Measurements from ENCODE around the gene MED13L. TPM values are rescaled to one million over a fixed set of nuclear protein-coding genes. Genes with fewer than 3 reads are reported as not detected.

MED13L gene
- total and polyA plus RNA-seq, 8 donors, result 10.3 to 93.8 (median 53.0) TPM

- Histone ChIP-seq H3K36me3 (peaks cover 2 to 41% (median 18%) of the 10 kb centered on the region in 3 donors), H3K4me3 (no peak overlapping the region), H3K27me3 (no peaks in the 10 kb centered on the region), H3K4me1 (no peaks in the 10 kb centered on the region), H3K9me3 (no peaks in the 10 kb centered on the region), H3K27ac (no peak overlapping the region)
- WGBS, 2 donors, result 89% methylated on average over 6 of the region's 6 CpGs
- intact Hi-C loops (cut with DNase I), result no loop called here
- ATAC-seq (no peak), DNase-seq (no peak), FAIRE-seq (no peak)
- no peak for TF ChIP-seq CTCF (IDR thresholded peaks at IDR 0.05)
Observed at GRCh38 chr12:115957686-115958290, 319.7 kb downstream of the MED13L start.

DNA sequence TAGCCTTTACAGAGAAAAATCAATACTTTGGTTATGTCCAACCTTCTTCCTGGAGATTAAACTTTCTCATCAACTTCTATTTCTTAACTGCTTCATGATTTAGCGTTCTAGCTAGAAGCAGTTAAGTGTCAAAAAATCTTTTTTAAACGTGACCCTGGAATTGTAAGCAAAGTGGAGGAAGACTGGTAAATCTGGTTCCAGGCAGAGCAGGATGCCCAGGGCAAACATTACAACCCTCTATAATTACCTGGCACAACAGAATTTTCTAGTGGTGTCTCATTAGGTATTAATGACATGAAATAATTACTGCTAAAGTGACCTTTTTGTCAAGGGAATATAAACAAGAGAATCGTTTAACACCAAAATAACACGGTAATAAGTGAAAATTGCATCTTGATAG, 320.8 kb downstream of the MED13L start:
- no peak for FAIRE-seq
- H3K9me3 ChIP-seq, result no peaks in the 10 kb centered on the region
- H3K36me3 ChIP-seq, result peaks cover 0 to 30% (median 10%) of the 10 kb centered on the region in 3 donors
- no peak for TF ChIP-seq CTCF (IDR thresholded peaks at IDR 0.05)
- no peaks in the 10 kb centered on the region for H3K4me1 ChIP-seq
- H3K4me3 ChIP-seq, result no peak overlapping the region
- no peak for ATAC-seq
- no peak overlapping the region for H3K27ac ChIP-seq
- intact Hi-C loops (cut with DNase I), result no loop called here
- H3K27me3 ChIP-seq, result no peaks in the 10 kb centered on the region
- WGBS, 2 donors, result 54 to 57% methylated on average over 4 of the region's 4 CpGs
- no peak for DNase-seq

DNA sequence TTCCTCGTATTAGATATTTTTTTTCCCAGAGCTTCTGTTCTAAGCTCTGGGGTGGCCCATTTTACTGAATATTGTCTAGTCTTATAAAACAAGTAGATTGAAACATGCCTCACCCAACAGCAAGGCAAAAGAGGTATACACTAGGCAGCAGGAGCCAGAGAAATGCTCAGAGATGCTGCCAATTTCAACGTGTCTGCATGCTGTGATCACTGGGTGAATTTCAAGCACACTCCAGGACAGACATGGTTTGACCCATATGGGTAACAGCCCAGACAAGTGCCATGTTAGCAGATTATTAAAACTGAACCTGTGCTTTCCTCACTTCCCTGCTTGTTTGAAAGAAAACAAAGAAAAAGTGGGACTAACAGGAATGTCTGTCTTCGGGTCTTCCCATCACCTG, 321.3 kb downstream of the MED13L start:
- no peak for FAIRE-seq
- 53 to 58% methylated on average over 3 of the region's 3 CpGs for WGBS, 2 donors
- Histone ChIP-seq H3K36me3 (peaks cover 0 to 25% (median 6%) of the 10 kb centered on the region in 3 donors), H3K27ac (no peak overlapping the region), H3K4me3 (no peak overlapping the region), H3K9me3 (no peaks in the 10 kb centered on the region), H3K27me3 (no peaks in the 10 kb centered on the region), H3K4me1 (no peaks in the 10 kb centered on the region)
- no peak for DNase-seq
- TF ChIP-seq CTCF (IDR thresholded peaks at IDR 0.05), result no peak
- no peak for ATAC-seq
- intact Hi-C loops (cut with DNase I), result no loop called here

- TF ChIP-seq CTCF (IDR thresholded peaks at IDR 0.05), result no peak
- 81 to 83% methylated on average over 6 of the region's 6 CpGs for WGBS, 2 donors
- no peaks in the 10 kb centered on the region for H3K9me3 ChIP-seq
- FAIRE-seq, result no peak
- ATAC-seq, result no peak
- no peak overlapping the region for H3K27ac ChIP-seq
- H3K27me3 ChIP-seq, result no peaks in the 10 kb centered on the region
- H3K4me3 ChIP-seq, result no peak overlapping the region
- intact Hi-C loops (cut with DNase I), result no loop called here
- DNase-seq, result no peak
- H3K36me3 ChIP-seq, result peaks cover 0 to 7% (median 0%) of the 10 kb centered on the region in 3 donors
- H3K4me1 ChIP-seq, result no peaks in the 10 kb centered on the region
Observed at GRCh38 chr12:115953450-115953849, 324.0 kb downstream of the MED13L start.

- H3K4me3 ChIP-seq, result no peak overlapping the region
- WGBS, 2 donors, result 92 to 96% methylated on average over 7 of the region's 7 CpGs
- DNase-seq (no peak), ATAC-seq (no peak), FAIRE-seq (no peak)
- H3K9me3 ChIP-seq, result no peaks in the 10 kb centered on the region
- H3K36me3 ChIP-seq, result peaks cover 0 to 5% (median 0%) of the 10 kb centered on the region in 3 donors
- no peaks in the 10 kb centered on the region for H3K4me1 ChIP-seq
- no peaks in the 10 kb centered on the region for H3K27me3 ChIP-seq
- TF ChIP-seq CTCF (IDR thresholded peaks at IDR 0.05), result no peak
- intact Hi-C loops (cut with DNase I), result no loop called here
- no peak overlapping the region for H3K27ac ChIP-seq
Observed at GRCh38 chr12:115953031-115953430, 324.5 kb downstream of the MED13L start.

Data from pancreas (tissue), 10 donors.